GM23248 (cell line): ENCODE results near the gene SLC9A4.

ENCODE experiments used
- EZH2 ChIP-seq: fragments of 200-600 bp; sonication (generic); IDR thresholded peaks from 2 replicates; pipeline ENCODE4 v1.6.1; 2018; ENCODE audit warnings: antibody characterized with exemption, mild to moderate bottlenecking; ENCODE audit not compliant: insufficient read depth, poor library complexity, severe bottlenecking
- EZH2phosphoT487 ChIP-seq: fragments of 200-600 bp; sonication (generic); IDR thresholded peaks from 2 replicates; pipeline ENCODE4 v1.6.1; 2018; ENCODE audit warnings: antibody characterized with exemption, moderate library complexity, mild to moderate bottlenecking, low read depth; ENCODE audit not compliant: insufficient read depth

GRCh38 chr2:102522162-102522561, 49.1 kb downstream of the SLC9A4 start:
- no peak for TF ChIP-seq EZH2
- TF ChIP-seq EZH2phosphoT487, result no peak
